HepG2 (cell line): ENCODE data around the gene KCND3. TPM values are rescaled to one million over a fixed set of nuclear protein-coding genes. Genes with fewer than 3 reads are reported as not detected.

Experiments
- ATAC-seq: fragments of 200-7000 bp; cut with Tn5 transposase; 3 replicates; pipeline ENCODE4 v1.9.1; 2020; ENCODE audit warnings: mild to moderate bottlenecking, moderate library complexity
- BruUV-seq: library from RNA; stranded (reverse); fragments of 400-500 nt; replicated peaks from 2 replicates; lab custom pipeline; 2021; lab: Mats Ljungman, UMichigan
- CTCF ChIA-PET: fragments of 300-600 bp; formaldehyde crosslinking; extraction: SDS; loops from one replicate; lab custom pipeline; 2021; ENCODE audit warnings: low total read pairs, inconsistent platforms, low intra/inter-chr PET ratio; lab: Yijun Ruan, JAX
- POLR2A ChIA-PET: fragments of 350-600 bp; sonication (Branson Sonifier 250); formaldehyde crosslinking; loops from one replicate; lab custom pipeline; 2020; ENCODE audit warnings: antibody characterized with exemption, inconsistent platforms; lab: Yijun Ruan, JAX
- DNase-seq: peaks from one replicate; pipeline ENCODE4 v3.0.0-alpha.2; 2015; ENCODE audit warnings: low spot score
- FAIRE-seq: peaks from 3 replicates; lab custom pipeline; 2011; peaks lifted over from hg19 to GRCh38; lab: Jason Lieb, UNC
- H2AFZ ChIP-seq: one replicate; pipeline ENCODE4 v1.6.1; 2011; ENCODE audit warnings: low read length, inconsistent platforms
- H3K27ac ChIP-seq: fragments of 300-600 bp; 3 replicates; pipeline ENCODE4 v1.8.0; 2011; ENCODE audit warnings: mixed run types, mild to moderate bottlenecking, mixed read lengths, low read length, inconsistent platforms; ENCODE audit not compliant: insufficient read depth; ENCODE audit errors: extremely low read length
- H3K27me3 ChIP-seq, 2 experiments: fragments of 200-600 bp in 1 of 2; 2 replicates in 1 of 2; 3 replicates in 1 of 2; pipeline versions ENCODE4 v1.6.0 to v1.8.0; 2011; ENCODE audit warnings: low read length in 2 of 2, mild to moderate bottlenecking in 2 of 2, moderate library complexity in 2 of 2, inconsistent platforms in 1 of 2; ENCODE audit not compliant: insufficient read depth in 2 of 2, control insufficient read depth in 1 of 2
- H3K36me3 ChIP-seq, 2 experiments: fragments of 200-600 bp in 1 of 2; replicated peaks in 1 of 2; 2 replicates in 1 of 2; 3 replicates in 1 of 2; pipeline versions ENCODE4 v1.5.1 to v1.8.0; 2011; ENCODE audit warnings: low read length in 2 of 2, inconsistent platforms in 1 of 2; ENCODE audit not compliant: insufficient read depth in 2 of 2, control insufficient read depth in 1 of 2
- H3K4me1 ChIP-seq: 2 replicates; pipeline ENCODE4 v1.5.1; 2012; ENCODE audit warnings: low read length, inconsistent platforms; ENCODE audit not compliant: insufficient read depth
- H3K4me2 ChIP-seq: 2 replicates; pipeline ENCODE4 v1.6.0; 2011; ENCODE audit warnings: low read depth, low read length, inconsistent platforms
- H3K4me3 ChIP-seq, 3 experiments: fragments of 200-600 bp in 1 of 3; sonication (generic), shearing (Covaris generic) in 1 of 3; replicated peaks in 1 of 3; 2 replicates each; pipeline ENCODE4 v1.5.1; 2011 to 2016; ENCODE audit warnings: low read length in 3 of 3, inconsistent platforms in 2 of 3, low read depth in 2 of 3, mild to moderate bottlenecking in 2 of 3, control low read depth in 1 of 3, mixed read lengths in 1 of 3; ENCODE audit not compliant: insufficient read depth in 1 of 3
- H3K79me2 ChIP-seq: one replicate; pipeline ENCODE4 v1.6.1; 2011; ENCODE audit warnings: low read length, inconsistent platforms; ENCODE audit not compliant: insufficient read depth
- H3K9ac ChIP-seq: 2 replicates; pipeline ENCODE4 v1.6.0; 2011; ENCODE audit warnings: mild to moderate bottlenecking, low read depth, low read length, inconsistent platforms; ENCODE audit not compliant: insufficient read depth
- H3K9me3 ChIP-seq: 2 replicates; pipeline ENCODE4 v1.5.1; 2012; ENCODE audit warnings: mild to moderate bottlenecking, low read length
- H4K20me1 ChIP-seq: 2 replicates; pipeline ENCODE4 v1.6.0; 2011; ENCODE audit warnings: inconsistent platforms, mild to moderate bottlenecking, low read length, moderate library complexity; ENCODE audit not compliant: insufficient read depth
- ATF4 ChIP-seq, 2 experiments: fragments of 450-650 bp in 1 of 2; sonication (generic) in 1 of 2; formaldehyde crosslinking; IDR thresholded peaks; 2 replicates each; pipeline versions ENCODE4 v1.5.0 to v1.8.0; 2020 to 2022; ENCODE audit warnings: mild to moderate bottlenecking in 1 of 2, missing genetic modification reagents in 1 of 2
- CEBPB ChIP-seq: IDR thresholded peaks from 2 replicates; pipeline ENCODE4 v1.6.1; 2011; ENCODE audit warnings: low read depth, low read length, improper control_type of control experiment, borderline replicate concordance
- CEBPG ChIP-seq: IDR thresholded peaks from 2 replicates; pipeline ENCODE4 v1.6.1; 2016
- CTCF ChIP-seq: sonication (generic); formaldehyde crosslinking; IDR thresholded peaks from 2 replicates; pipeline ENCODE4 v1.5.0; 2020; ENCODE audit warnings: mild to moderate bottlenecking, missing genetic modification reagents, moderate library complexity
- EZH2 ChIP-seq: conservative IDR thresholded peaks from 2 replicates; pipeline ENCODE4 v1.6.1; 2012; ENCODE audit warnings: mild to moderate bottlenecking, low read depth, low read length, moderate library complexity
- STAG1 ChIP-seq: sonication (generic); formaldehyde crosslinking; IDR thresholded peaks from 2 replicates; pipeline ENCODE4 v1.4.0; 2020; ENCODE audit warnings: missing genetic modification reagents
- ZBTB10 ChIP-seq: sonication (generic); formaldehyde crosslinking; IDR thresholded peaks from 2 replicates; pipeline ENCODE4 v1.4.0; 2020; ENCODE audit warnings: missing genetic modification reagents, borderline replicate concordance
- ZFYVE20 ChIP-seq: sonication (generic); formaldehyde crosslinking; IDR thresholded peaks from 2 replicates; pipeline ENCODE4 v1.8.0; 2023; ENCODE audit warnings: low read depth, mild to moderate bottlenecking, moderate library complexity, missing genetic modification reagents, borderline replicate concordance
- ZNF629 ChIP-seq: sonication (generic); formaldehyde crosslinking; conservative IDR thresholded peaks from 2 replicates; pipeline ENCODE4 v1.5.0; 2020; ENCODE audit warnings: missing genetic modification reagents
- WGBS: methylation state at CpG from one replicate; pipeline ENCODE4 v1.1.6; 2017; ENCODE audit warnings: low lambda C conversion rate; 5-methylcytosine and 5-hydroxymethylcytosine counted together
- in situ Hi-C: cut with HindIII; loops from 2 replicates; pipeline ENCODE4 v1.10.0; 2017; ENCODE audit warnings: low pct_unique_long_range_greater_than_20kb; ENCODE audit not compliant: extremely low pct_ligation_motif_present
- intact Hi-C: fragments of 100-400 bp; cut with micrococcal nuclease; formaldehyde crosslinking; loops from one replicate; pipeline ENCODE4 v1.10.0; 2022; ENCODE audit not compliant: unreplicated experiment
- polyA plus RNA-seq, 8 experiments: library from polyadenylated mRNA; depleted of rRNA in 3 of 8; stranded (reverse) in 7 of 8; unstranded in 1 of 8; fragments of >200 nt; fragmentation: Illumina TruSeq in 4 of 8; extraction: Trizol in 4 of 8; gene quantifications; 2 replicates each; pipeline versions ENCODE4 v1.2.1 to v1.2.3, GENCODE V29; 2011 to 2016; ENCODE audit warnings: low read depth in 4 of 8, missing spikeins in 1 of 8, mixed read lengths in 1 of 8; ENCODE audit not compliant: insufficient read depth in 1 of 8
- total RNA-seq, 5 experiments: library from RNA; depleted of rRNA; stranded (reverse); fragments of >200 nt; fragmentation: Illumina TruSeq; extraction: Trizol; gene quantifications; 2 replicates each; pipeline ENCODE4 v1.2.3, GENCODE V29; 2016; ENCODE audit warnings: low read depth in 1 of 5

The KCND3 gene
- total and polyA plus RNA-seq, 2 of the 13 experiments (the other 11 are each of a cell fraction or from before 2014, with no cell fraction given): 0.04 TPM; not detected in 1

GRCh38 chr1:111813440-111814304 is 175.8 kb downstream of the KCND3 start:
- Histone ChIP-seq H4K20me1 (no peaks in the 10 kb centered on the region), H3K4me1 (peaks cover 11% of the 10 kb centered on the region; the same call in 1 of the 2 replicates), H3K9ac (no peak overlapping the region), H3K79me2 (no peaks in the 10 kb centered on the region), H3K36me3 (no peaks in the 10 kb centered on the region), H3K4me3 (no peak overlapping the region; a peak in 1 of 6 replicates), H2AFZ (no peak overlapping the region), H3K27ac (no peak overlapping the region), H3K27me3 (peaks cover 1 to 25% of the 10 kb centered on the region in 2 experiments; a peak in 4 of 5 replicates), H3K4me2 (peak overlapping the region; percentile 48; the same call in 1 of the 2 replicates), H3K9me3 (no peaks in the 10 kb centered on the region)
- FAIRE-seq: no peak
- peak; percentile 87 for ATAC-seq
- DNase-seq: peak; percentile 19
- BruUV-seq: no TSS peak
- TF ChIP-seq ZBTB10 (CRISPR knock-in tag) (no peak), CEBPB (peak; percentile 54; the same call in 1 of the 2 replicates), EZH2 (no peak), ZFYVE20 (CRISPR knock-in tag) (no peak), ATF4 (CRISPR knock-in tag; IDR thresholded peaks at IDR 0.05) (peak in 1 of 2 experiments; percentile 86; a peak in 2 of 4 replicates), STAG1 (CRISPR knock-in tag) (0 out of 2 replicates have a peak, but pooled peaks have one; percentile 15), CTCF (CRISPR knock-in tag) (peak; percentile 54), CEBPG (CRISPR knock-in tag) (peak; percentile 56), ZNF629 (CRISPR knock-in tag) (peak; percentile 52; the same call in 1 of the 2 replicates)
- in situ Hi-C loops (no loop called here), intact Hi-C loops (no loop called here)
- CTCF ChIA-PET: no interaction called here
- POLR2A ChIA-PET: no interaction called here
- 9% methylated on average over 12 of the region's 16 CpGs for WGBS
